Measurements from ENCODE around the gene NTRK1.

Gene NTRK1

GRCh38 chr1:156839426-156840109 lies 21.1 kb upstream of the NTRK1 start:
- Histone ChIP-seq H3K27me3 (ENCODE audit: control insufficient read depth, insufficient read depth, low read length) (peaks cover 49% of the 10 kb centered on the region), H3K9ac (ENCODE audit: low read depth, low read length) (no peak overlapping the region), H3K27ac (ENCODE audit: low read depth, low read length) (no peak overlapping the region), H3K9me3 (ENCODE audit: control insufficient read depth, insufficient read depth, low read length) (no peaks in the 10 kb centered on the region), H3K4me3 (ENCODE audit: low read depth, low read length) (no peak overlapping the region), H3K4me1 (ENCODE audit: control insufficient read depth, insufficient read depth, low read length) (peaks cover 5% of the 10 kb centered on the region; the same call in 1 of the 2 replicates), H3K36me3 (ENCODE audit: control insufficient read depth, insufficient read depth, low read length) (no peaks in the 10 kb centered on the region)

GRCh38 chr1:156840186-156840897 lies 20.3 kb upstream of the NTRK1 start:
- Histone ChIP-seq H3K27ac (ENCODE audit: low read depth, low read length) (no peak overlapping the region), H3K9ac (ENCODE audit: low read depth, low read length) (no peak overlapping the region), H3K9me3 (ENCODE audit: control insufficient read depth, insufficient read depth, low read length) (no peaks in the 10 kb centered on the region), H3K4me1 (ENCODE audit: control insufficient read depth, insufficient read depth, low read length) (peaks cover 6% of the 10 kb centered on the region; the same call in 1 of the 2 replicates), H3K36me3 (ENCODE audit: control insufficient read depth, insufficient read depth, low read length) (no peaks in the 10 kb centered on the region), H3K4me3 (ENCODE audit: low read depth, low read length) (no peak overlapping the region), H3K27me3 (ENCODE audit: control insufficient read depth, insufficient read depth, low read length) (peaks cover 51% of the 10 kb centered on the region)

GRCh38 chr1:156840898-156841279 lies 19.8 kb upstream of the NTRK1 start:
- no peaks in the 10 kb centered on the region for H3K36me3 ChIP-seq (ENCODE audit: control insufficient read depth, insufficient read depth, low read length)
- H3K4me1 ChIP-seq (ENCODE audit: control insufficient read depth, insufficient read depth, low read length), result peaks cover 6% of the 10 kb centered on the region; the same call in 1 of the 2 replicates
- no peak overlapping the region for H3K9ac ChIP-seq (ENCODE audit: low read depth, low read length)
- no peaks in the 10 kb centered on the region for H3K9me3 ChIP-seq (ENCODE audit: control insufficient read depth, insufficient read depth, low read length)
- H3K27me3 ChIP-seq (ENCODE audit: control insufficient read depth, insufficient read depth, low read length), result peaks cover 56% of the 10 kb centered on the region
- H3K27ac ChIP-seq (ENCODE audit: low read depth, low read length), result no peak overlapping the region
- no peak overlapping the region for H3K4me3 ChIP-seq (ENCODE audit: low read depth, low read length)

GRCh38 chr1:156841295-156841855 lies 19.3 kb upstream of the NTRK1 start:
- Histone ChIP-seq H3K9ac (ENCODE audit: low read depth, low read length) (no peak overlapping the region), H3K9me3 (ENCODE audit: control insufficient read depth, insufficient read depth, low read length) (no peaks in the 10 kb centered on the region), H3K4me3 (ENCODE audit: low read depth, low read length) (no peak overlapping the region), H3K27me3 (ENCODE audit: control insufficient read depth, insufficient read depth, low read length) (peaks cover 61% of the 10 kb centered on the region), H3K4me1 (ENCODE audit: control insufficient read depth, insufficient read depth, low read length) (peaks cover 6% of the 10 kb centered on the region; the same call in 1 of the 2 replicates), H3K27ac (ENCODE audit: low read depth, low read length) (no peak overlapping the region), H3K36me3 (ENCODE audit: control insufficient read depth, insufficient read depth, low read length) (no peaks in the 10 kb centered on the region)

GRCh38 chr1:156842618-156843300 lies 17.9 kb upstream of the NTRK1 start:
- Histone ChIP-seq H3K4me1 (ENCODE audit: control insufficient read depth, insufficient read depth, low read length) (peaks cover 6% of the 10 kb centered on the region; the same call in 1 of the 2 replicates), H3K27me3 (ENCODE audit: control insufficient read depth, insufficient read depth, low read length) (peaks cover 66% of the 10 kb centered on the region), H3K9ac (ENCODE audit: low read depth, low read length) (no peak overlapping the region), H3K4me3 (ENCODE audit: low read depth, low read length) (no peak overlapping the region), H3K9me3 (ENCODE audit: control insufficient read depth, insufficient read depth, low read length) (no peaks in the 10 kb centered on the region), H3K27ac (ENCODE audit: low read depth, low read length) (no peak overlapping the region), H3K36me3 (ENCODE audit: control insufficient read depth, insufficient read depth, low read length) (no peaks in the 10 kb centered on the region)

- Histone ChIP-seq H3K27me3 (ENCODE audit: control insufficient read depth, insufficient read depth, low read length) (peaks cover 78% of the 10 kb centered on the region), H3K27ac (ENCODE audit: low read depth, low read length) (no peak overlapping the region), H3K9me3 (ENCODE audit: control insufficient read depth, insufficient read depth, low read length) (no peaks in the 10 kb centered on the region), H3K4me1 (ENCODE audit: control insufficient read depth, insufficient read depth, low read length) (peaks cover 7% of the 10 kb centered on the region; the same call in 1 of the 2 replicates), H3K36me3 (ENCODE audit: control insufficient read depth, insufficient read depth, low read length) (no peaks in the 10 kb centered on the region), H3K4me3 (ENCODE audit: low read depth, low read length) (no peak overlapping the region), H3K9ac (ENCODE audit: low read depth, low read length) (no peak overlapping the region)
These were observed 16.6 kb upstream of the NTRK1 start for GRCh38 chr1:156844102-156844501.

- no peaks in the 10 kb centered on the region for H3K9me3 ChIP-seq (ENCODE audit: control insufficient read depth, insufficient read depth, low read length)
- peaks cover 83% of the 10 kb centered on the region for H3K27me3 ChIP-seq (ENCODE audit: control insufficient read depth, insufficient read depth, low read length)
- H3K4me1 ChIP-seq (ENCODE audit: control insufficient read depth, insufficient read depth, low read length), result peaks cover 6% of the 10 kb centered on the region; the same call in 1 of the 2 replicates
- peak overlapping the region; percentile 56 for H3K4me3 ChIP-seq (ENCODE audit: low read depth, low read length)
- no peak overlapping the region for H3K9ac ChIP-seq (ENCODE audit: low read depth, low read length)
- no peak overlapping the region for H3K27ac ChIP-seq (ENCODE audit: low read depth, low read length)
- no peaks in the 10 kb centered on the region for H3K36me3 ChIP-seq (ENCODE audit: control insufficient read depth, insufficient read depth, low read length)
These were observed 16.0 kb upstream of the NTRK1 start for GRCh38 chr1:156844638-156845037.

- Histone ChIP-seq H3K36me3 (ENCODE audit: control insufficient read depth, insufficient read depth, low read length) (no peaks in the 10 kb centered on the region), H3K27me3 (ENCODE audit: control insufficient read depth, insufficient read depth, low read length) (peaks cover 90% of the 10 kb centered on the region), H3K4me1 (ENCODE audit: control insufficient read depth, insufficient read depth, low read length) (peaks cover 6% of the 10 kb centered on the region; the same call in 1 of the 2 replicates), H3K9ac (ENCODE audit: low read depth, low read length) (no peak overlapping the region), H3K9me3 (ENCODE audit: control insufficient read depth, insufficient read depth, low read length) (no peaks in the 10 kb centered on the region), H3K27ac (ENCODE audit: low read depth, low read length) (no peak overlapping the region), H3K4me3 (ENCODE audit: low read depth, low read length) (peak overlapping the region; percentile 56)
These were observed 15.4 kb upstream of the NTRK1 start for GRCh38 chr1:156845055-156845952.

GRCh38 chr1:156845953-156846545 lies 14.6 kb upstream of the NTRK1 start:
- Histone ChIP-seq H3K9me3 (ENCODE audit: control insufficient read depth, insufficient read depth, low read length) (no peaks in the 10 kb centered on the region), H3K9ac (ENCODE audit: low read depth, low read length) (no peak overlapping the region), H3K27me3 (ENCODE audit: control insufficient read depth, insufficient read depth, low read length) (peaks cover 95% of the 10 kb centered on the region), H3K27ac (ENCODE audit: low read depth, low read length) (no peak overlapping the region), H3K4me3 (ENCODE audit: low read depth, low read length) (peak overlapping the region; percentile 39; the same call in 1 of the 2 replicates), H3K36me3 (ENCODE audit: control insufficient read depth, insufficient read depth, low read length) (no peaks in the 10 kb centered on the region), H3K4me1 (ENCODE audit: control insufficient read depth, insufficient read depth, low read length) (peaks cover 6% of the 10 kb centered on the region; the same call in 1 of the 2 replicates)

- Histone ChIP-seq H3K4me3 (ENCODE audit: low read depth, low read length) (no peak overlapping the region), H3K36me3 (ENCODE audit: control insufficient read depth, insufficient read depth, low read length) (no peaks in the 10 kb centered on the region), H3K4me1 (ENCODE audit: control insufficient read depth, insufficient read depth, low read length) (peaks cover 6% of the 10 kb centered on the region; the same call in 1 of the 2 replicates), H3K27me3 (ENCODE audit: control insufficient read depth, insufficient read depth, low read length) (peaks cover 98% of the 10 kb centered on the region), H3K27ac (ENCODE audit: low read depth, low read length) (no peak overlapping the region), H3K9me3 (ENCODE audit: control insufficient read depth, insufficient read depth, low read length) (no peaks in the 10 kb centered on the region), H3K9ac (ENCODE audit: low read depth, low read length) (no peak overlapping the region)
These were observed 14.0 kb upstream of the NTRK1 start for GRCh38 chr1:156846643-156847042.

All from HUES48 (cell line).